SK-N-SH (cell line): Measurements from ENCODE around the gene MBP. TPM values are rescaled to one million over a fixed set of nuclear protein-coding genes. Genes with fewer than 3 reads are reported as not detected.
A peak's percentile ranks its signal among the peaks of the same experiment; 100 is the strongest.

Experiments
- CTCF ChIA-PET: fragments of 300-600, 350-600 bp; formaldehyde crosslinking; extraction: SDS; loops from one replicate; lab custom pipeline; 2021; lab: Yijun Ruan, JAX
- POLR2A ChIA-PET: fragments of 350-600 bp; sonication (Branson Sonifier 250); formaldehyde crosslinking; extraction: SDS; loops from one replicate; lab custom pipeline; 2020; ENCODE audit warnings: antibody characterized with exemption, inconsistent platforms; lab: Yijun Ruan, JAX
- DNase-seq: peaks from one replicate; pipeline ENCODE4 v3.0.0; 2012
- H2AFZ ChIP-seq: fragments of 200-600 bp; sonication (generic); 2 replicates; pipeline ENCODE4 v1.8.1; 2016; ENCODE audit warnings: antibody characterized with exemption, mild to moderate bottlenecking, low read depth
- H3F3A ChIP-seq: fragments of 200-600 bp; sonication (generic); replicated peaks from 2 replicates; pipeline ENCODE3; 2016; ENCODE audit warnings: antibody characterized with exemption, mild to moderate bottlenecking; ENCODE audit not compliant: insufficient read depth
- H3K27ac ChIP-seq, 2 experiments: fragments of 200-500 bp in 1 of 2; fragments of 200-600 bp in 1 of 2; sonication (Bioruptor generic) in 1 of 2; sonication (generic), shearing (Covaris generic) in 1 of 2; 2 replicates each; pipeline versions ENCODE4 v1.5.1 to v1.6.1; 2014 to 2016; ENCODE audit warnings: low read depth in 2 of 2, inconsistent platforms in 1 of 2, low read length in 1 of 2, mild to moderate bottlenecking in 1 of 2, mixed read lengths in 1 of 2
- H3K27me3 ChIP-seq: fragments of 200-600 bp; sonication (generic), shearing (Covaris generic); 2 replicates; pipeline ENCODE4 v1.6.1; 2016; ENCODE audit warnings: mixed run types; ENCODE audit not compliant: insufficient read depth
- H3K36me3 ChIP-seq, 2 experiments: fragments of 200-500 bp in 1 of 2; fragments of 200-600 bp in 1 of 2; sonication (Bioruptor generic) in 1 of 2; sonication (generic) in 1 of 2; replicated peaks in 1 of 2; 2 replicates each; pipeline versions ENCODE3 to v1.5.1; 2014 to 2016; ENCODE audit warnings: low read length in 1 of 2, mild to moderate bottlenecking in 1 of 2; ENCODE audit not compliant: insufficient read depth in 2 of 2, control insufficient read depth in 1 of 2
- H3K4me1 ChIP-seq, 2 experiments: fragments of 200-500 bp in 1 of 2; fragments of 200-600 bp in 1 of 2; sonication (Bioruptor generic) in 1 of 2; sonication (generic), shearing (Covaris generic) in 1 of 2; 2 replicates each; pipeline versions ENCODE4 v1.5.1 to v1.6.1; 2014 to 2016; ENCODE audit warnings: low read depth in 1 of 2, low read length in 1 of 2, mixed run types in 1 of 2; ENCODE audit not compliant: insufficient read depth in 2 of 2, control insufficient read depth in 1 of 2
- H3K4me2 ChIP-seq: fragments of 200-600 bp; sonication (generic), shearing (Covaris generic); 2 replicates; pipeline ENCODE4 v1.6.1; 2017; ENCODE audit warnings: mixed run types
- H3K4me3 ChIP-seq, 2 experiments: fragments of 200-500 bp in 1 of 2; fragments of 200-600 bp in 1 of 2; sonication (Bioruptor generic) in 1 of 2; sonication (generic), shearing (Covaris generic) in 1 of 2; 2 replicates each; pipeline versions ENCODE4 v1.5.1 to v1.8.1; 2014 to 2016; ENCODE audit warnings: low read depth in 2 of 2, inconsistent platforms in 1 of 2, low read length in 1 of 2, mild to moderate bottlenecking in 1 of 2, mixed read lengths in 1 of 2, moderate library complexity in 1 of 2
- H3K79me2 ChIP-seq: fragments of 200-600 bp; sonication (generic); 2 replicates; pipeline ENCODE4 v1.8.1; 2017; ENCODE audit warnings: mild to moderate bottlenecking; ENCODE audit not compliant: insufficient read depth
- H3K9ac ChIP-seq: fragments of 200-600 bp; sonication (generic); 2 replicates; pipeline ENCODE4 v1.6.1; 2017; ENCODE audit warnings: mixed run types
- H3K9me2 ChIP-seq: fragments of 200-600 bp; sonication (generic); 2 replicates; pipeline ENCODE4 v1.6.1; 2017; ENCODE audit warnings: mixed run types
- H3K9me3 ChIP-seq: fragments of 200-600 bp; sonication (generic); 2 replicates; pipeline ENCODE4 v1.6.1; 2017; ENCODE audit warnings: mixed run types, mild to moderate bottlenecking, moderate library complexity
- H4K20me1 ChIP-seq: fragments of 200-600 bp; sonication (generic); 2 replicates; pipeline ENCODE4 v1.6.1; 2017; ENCODE audit warnings: mild to moderate bottlenecking, mixed run types; ENCODE audit not compliant: insufficient read depth
- CHD2 ChIP-seq: fragments of 150-350 bp; IDR thresholded peaks from 2 replicates; pipeline ENCODE4 v1.6.1; 2018; ENCODE audit warnings: low read length; ENCODE audit not compliant: partially characterized antibody
- ELF1 ChIP-seq: IDR thresholded peaks from 2 replicates; pipeline ENCODE4 v1.4.0; 2012
- EZH2phosphoT487 ChIP-seq: fragments of 200-600 bp; sonication (generic); IDR thresholded peaks from 2 replicates; pipeline ENCODE4 v1.6.1; 2017; ENCODE audit warnings: low read depth, mixed run types, mild to moderate bottlenecking, antibody characterized with exemption, moderate library complexity, borderline replicate concordance
- IRF3 ChIP-seq: fragments of 150-350 bp; IDR thresholded peaks from 2 replicates; pipeline ENCODE4 v1.6.1; 2016; ENCODE audit warnings: mild to moderate bottlenecking, low read depth, low read length
- RAD21 ChIP-seq: IDR thresholded peaks from 2 replicates; pipeline ENCODE4 v1.6.1; 2012; ENCODE audit warnings: mild to moderate bottlenecking, low read length
- SMC3 ChIP-seq: IDR thresholded peaks from 2 replicates; pipeline ENCODE4 v1.6.1; 2012; ENCODE audit warnings: low read depth, low read length, improper control_type of control experiment
- TAF1 ChIP-seq: IDR thresholded peaks from 2 replicates; pipeline ENCODE4 v1.6.1; 2012; ENCODE audit warnings: low read depth, mild to moderate bottlenecking, low read length, moderate library complexity, borderline replicate concordance
- TCF12 ChIP-seq: IDR thresholded peaks from 2 replicates; pipeline ENCODE4 v1.4.0; 2012
- TEAD4 ChIP-seq: IDR thresholded peaks from 2 replicates; pipeline ENCODE4 v1.4.0; 2012; ENCODE audit warnings: mild to moderate bottlenecking, borderline replicate concordance; ENCODE audit not compliant: insufficient read depth
- USF1 ChIP-seq: IDR thresholded peaks from 2 replicates; pipeline ENCODE4 v1.4.0; 2012; ENCODE audit warnings: low read depth, borderline replicate concordance
- WGBS: methylation state at CpG from one replicate; pipeline ENCODE4 v1.1.6; 2017; ENCODE audit warnings: low lambda C conversion rate; 5-methylcytosine and 5-hydroxymethylcytosine counted together
- polyA plus RNA-seq, 3 experiments: library from polyadenylated mRNA; depleted of rRNA; stranded (reverse); fragments of >200 nt; gene quantifications; 2 replicates each; pipeline ENCODE4 v1.2.3, GENCODE V29; 2012
- TF ChIP-seq, protein P1 (sequence below): fragments of 200-600 bp; sonication (generic); IDR thresholded peaks from 2 replicates; pipeline ENCODE4 v1.6.1; 2017; ENCODE audit warnings: antibody characterized with exemption, mild to moderate bottlenecking, moderate library complexity
- TF ChIP-seq, protein P2 (sequence below): fragments of 150-350 bp; IDR thresholded peaks from 2 replicates; pipeline ENCODE4 v1.6.1; 2017; ENCODE audit warnings: antibody characterized with exemption, low read length, low read depth, borderline replicate concordance

Gene MBP
- polyA plus RNA-seq, 1 of the 3 experiments (the other 2 are of a cell fraction): 1.6 TPM

DNA sequence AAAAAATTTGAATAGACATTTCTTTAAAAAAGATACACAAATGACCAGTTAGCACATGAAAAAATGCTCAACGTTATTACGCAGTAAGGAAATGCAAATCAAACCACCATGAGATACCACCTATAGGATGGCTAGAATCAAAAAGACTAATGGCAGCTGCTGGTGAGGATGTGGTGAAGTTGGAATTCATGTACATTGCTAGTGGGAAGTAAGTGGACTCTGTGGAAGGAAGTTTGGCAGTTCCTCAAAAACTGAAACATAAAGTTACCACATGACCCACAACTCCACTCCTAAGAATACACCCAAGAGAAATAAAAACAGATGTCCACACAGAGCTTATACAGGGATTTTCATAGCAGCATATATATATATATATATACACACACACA is 51.2 kb downstream of the MBP start:
- no peaks in the 10 kb centered on the region for H3K27me3 ChIP-seq
- H3K9ac ChIP-seq: no peak overlapping the region
- H3K4me3 ChIP-seq: no peak overlapping the region
- TF ChIP-seq IRF3: no peak
- peak; percentile 47; the same call in 1 of the 2 replicates for TF ChIP-seq TCF12
- TF ChIP-seq, protein P1, sequence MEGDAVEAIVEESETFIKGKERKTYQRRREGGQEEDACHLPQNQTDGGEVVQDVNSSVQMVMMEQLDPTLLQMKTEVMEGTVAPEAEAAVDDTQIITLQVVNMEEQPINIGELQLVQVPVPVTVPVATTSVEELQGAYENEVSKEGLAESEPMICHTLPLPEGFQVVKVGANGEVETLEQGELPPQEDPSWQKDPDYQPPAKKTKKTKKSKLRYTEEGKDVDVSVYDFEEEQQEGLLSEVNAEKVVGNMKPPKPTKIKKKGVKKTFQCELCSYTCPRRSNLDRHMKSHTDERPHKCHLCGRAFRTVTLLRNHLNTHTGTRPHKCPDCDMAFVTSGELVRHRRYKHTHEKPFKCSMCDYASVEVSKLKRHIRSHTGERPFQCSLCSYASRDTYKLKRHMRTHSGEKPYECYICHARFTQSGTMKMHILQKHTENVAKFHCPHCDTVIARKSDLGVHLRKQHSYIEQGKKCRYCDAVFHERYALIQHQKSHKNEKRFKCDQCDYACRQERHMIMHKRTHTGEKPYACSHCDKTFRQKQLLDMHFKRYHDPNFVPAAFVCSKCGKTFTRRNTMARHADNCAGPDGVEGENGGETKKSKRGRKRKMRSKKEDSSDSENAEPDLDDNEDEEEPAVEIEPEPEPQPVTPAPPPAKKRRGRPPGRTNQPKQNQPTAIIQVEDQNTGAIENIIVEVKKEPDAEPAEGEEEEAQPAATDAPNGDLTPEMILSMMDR: no peak
- peak; percentile 19; the same call in 1 of the 2 replicates for TF ChIP-seq USF1
- no peak for TF ChIP-seq TEAD4
- H3K9me2 ChIP-seq: no peaks in the 10 kb centered on the region
- H3K79me2 ChIP-seq: no peaks in the 10 kb centered on the region
- WGBS: 87% methylated on average over 2 of the region's 2 CpGs
- CTCF ChIA-PET: no interaction called here
- H3K4me1 ChIP-seq: no peaks in the 10 kb centered on the region; a peak in 1 of 4 replicates
- no peaks in the 10 kb centered on the region for H4K20me1 ChIP-seq
- no peaks in the 10 kb centered on the region for H3K36me3 ChIP-seq
- no peaks in the 10 kb centered on the region for H3K9me3 ChIP-seq
- POLR2A ChIA-PET: no interaction called here
- no peak overlapping the region for H3K4me2 ChIP-seq
- no peak overlapping the region for H3K27ac ChIP-seq
- no peak for DNase-seq
- H2AFZ ChIP-seq: no peak overlapping the region
- H3F3A ChIP-seq: peaks cover 3% of the 10 kb centered on the region

GRCh38 chr18:77079954-77080682 is 52.5 kb downstream of the MBP start:
- no peak overlapping the region for H3K4me2 ChIP-seq
- H3K79me2 ChIP-seq: no peaks in the 10 kb centered on the region
- POLR2A ChIA-PET: no interaction called here
- no peaks in the 10 kb centered on the region for H4K20me1 ChIP-seq
- no peak for TF ChIP-seq ELF1
- H2AFZ ChIP-seq: no peak overlapping the region
- no peak overlapping the region for H3K27ac ChIP-seq
- no peaks in the 10 kb centered on the region for H3K9me2 ChIP-seq
- no peaks in the 10 kb centered on the region for H3K36me3 ChIP-seq
- CTCF ChIA-PET: no interaction called here
- H3F3A ChIP-seq: no peaks in the 10 kb centered on the region
- H3K9ac ChIP-seq: no peak overlapping the region
- no peak for DNase-seq
- no peaks in the 10 kb centered on the region; a peak in 1 of 4 replicates for H3K4me1 ChIP-seq
- no peak overlapping the region for H3K4me3 ChIP-seq
- H3K27me3 ChIP-seq: no peaks in the 10 kb centered on the region
- no peaks in the 10 kb centered on the region for H3K9me3 ChIP-seq
- 85% methylated on average over 10 of the region's 12 CpGs for WGBS

GRCh38 chr18:77079088-77079487 is 53.5 kb downstream of the MBP start:
- H3K4me1 ChIP-seq: no peaks in the 10 kb centered on the region; a peak in 1 of 4 replicates
- H3K9me3 ChIP-seq: no peaks in the 10 kb centered on the region
- H3K9ac ChIP-seq: no peak overlapping the region
- WGBS: 85% methylated on average over 4 of the region's 6 CpGs
- ChIA-PET POLR2A (no interaction called here), CTCF (no interaction called here)
- no peak overlapping the region for H3K4me3 ChIP-seq
- no peak overlapping the region for H2AFZ ChIP-seq
- no peaks in the 10 kb centered on the region for H4K20me1 ChIP-seq
- H3K36me3 ChIP-seq: no peaks in the 10 kb centered on the region
- DNase-seq: no peak
- no peak overlapping the region for H3K4me2 ChIP-seq
- H3K27ac ChIP-seq: no peak overlapping the region
- no peaks in the 10 kb centered on the region for H3K9me2 ChIP-seq
- H3K79me2 ChIP-seq: no peaks in the 10 kb centered on the region
- no peaks in the 10 kb centered on the region for H3F3A ChIP-seq
- no peaks in the 10 kb centered on the region for H3K27me3 ChIP-seq
- TF ChIP-seq ELF1: no peak
- TF ChIP-seq, protein P1: no peak
- TF ChIP-seq, protein P2, sequence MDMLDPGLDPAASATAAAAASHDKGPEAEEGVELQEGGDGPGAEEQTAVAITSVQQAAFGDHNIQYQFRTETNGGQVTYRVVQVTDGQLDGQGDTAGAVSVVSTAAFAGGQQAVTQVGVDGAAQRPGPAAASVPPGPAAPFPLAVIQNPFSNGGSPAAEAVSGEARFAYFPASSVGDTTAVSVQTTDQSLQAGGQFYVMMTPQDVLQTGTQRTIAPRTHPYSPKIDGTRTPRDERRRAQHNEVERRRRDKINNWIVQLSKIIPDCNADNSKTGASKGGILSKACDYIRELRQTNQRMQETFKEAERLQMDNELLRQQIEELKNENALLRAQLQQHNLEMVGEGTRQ: no peak
- no peak for TF ChIP-seq CHD2
- TF ChIP-seq TAF1: no peak
- no peak for TF ChIP-seq EZH2phosphoT487
- no peak for TF ChIP-seq SMC3
- no peak for TF ChIP-seq RAD21
- no peak for TF ChIP-seq USF1
